ENCODE measurements around the gene PCDHA9.

GRCh38 chr5:140857987-140858240, 9.7 kb downstream of the PCDHA9 start:
- TF ChIP-seq CTCF (IDR thresholded peaks at IDR 0.05) = no peak
- no peak for TF ChIP-seq POLR2A (IDR thresholded peaks at IDR 0.05)
